ENCODE measurements around the gene FAAP100.

DNA sequence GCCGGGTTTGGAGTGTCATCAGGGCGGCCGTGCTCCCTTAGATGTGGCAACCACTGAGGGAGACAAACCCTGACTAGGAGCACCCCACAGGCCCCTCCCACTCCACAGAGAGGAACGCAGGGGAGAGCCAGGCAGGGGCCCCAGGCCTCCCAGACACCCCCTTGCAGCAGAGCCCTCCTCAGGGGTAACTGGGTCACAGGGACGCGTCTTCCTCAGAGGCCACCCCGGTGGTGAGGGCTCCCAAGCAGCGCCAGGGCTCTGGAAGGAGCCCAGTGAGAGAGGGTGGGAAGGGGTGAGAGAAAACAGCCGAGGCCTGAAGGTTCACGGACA, 12.6 kb downstream of the FAAP100 start:
- TF ChIP-seq GATA3 (IDR thresholded peaks at IDR 0.05; ENCODE audit: low read depth, low read length), result no peak
- TF ChIP-seq GATA2 (IDR thresholded peaks at IDR 0.05; ENCODE audit: low read depth, low read length), result no peak
